Stimulated activated naive CD8-positive, alpha-beta T cell treated with anti-CD3 and anti-CD28 coated beads, Interleukin-15, amount 100 ng/mL, for 72 hours (primary cell): ENCODE measurements around the gene C22orf31.
A peak's percentile ranks its signal among the peaks of the same experiment; 100 is the strongest.
"Not testable (repeated sequence)": the region's sequence is repeated elsewhere in the genome, so short reads cannot be mapped to it uniquely, and the experiment has no call there.

ENCODE experiments used
- ATAC-seq: fragments of 150-1000 bp; cut with Tn5 transposase; 2 replicates; pipeline ENCODE4 v1.10.0; 2021; ENCODE audit warnings: mild to moderate bottlenecking, moderate library complexity
- DNase-seq, 2 donors: peaks; one replicate each; pipeline ENCODE4 v3.0.0; 2021 to 2022
- H3K27ac Mint-ChIP-seq, 2 donors: one replicate each; pipeline ENCODE4 v1.8.0; 2022; ENCODE audit warnings: mild to moderate bottlenecking in 2 of 2, mixed read lengths in 2 of 2, moderate library complexity in 2 of 2
- H3K27me3 Mint-ChIP-seq: one replicate; pipeline ENCODE4 v1.8.0; 2022; ENCODE audit warnings: mixed read lengths
- H3K4me1 Mint-ChIP-seq: one replicate; pipeline ENCODE4 v1.8.0; 2022; ENCODE audit warnings: mild to moderate bottlenecking, mixed read lengths
- H3K4me3 Mint-ChIP-seq, 2 donors: one replicate each; pipeline ENCODE4 v1.8.0; 2022; ENCODE audit warnings: mild to moderate bottlenecking in 2 of 2, mixed read lengths in 2 of 2, moderate library complexity in 1 of 2
- H3K9me3 Mint-ChIP-seq, 2 donors: one replicate each; pipeline ENCODE4 v1.8.0; 2022; ENCODE audit warnings: mixed read lengths in 2 of 2

Gene C22orf31

GRCh38 chr22:29048822-29049654 is 12.6 kb downstream of the C22orf31 start:
- Mint-ChIP-seq H3K4me3 (no peak overlapping the region), H3K27ac (no peak overlapping the region), H3K9me3 (no peaks in the 10 kb centered on the region)

GRCh38 chr22:29044657-29045176 is 16.9 kb downstream of the C22orf31 start:
- DNase-seq, result no peak

More at GRCh38 chr22:29048822-29049654, 12.6 kb downstream of the C22orf31 start:
- Mint-ChIP-seq H3K4me1 (no peaks in the 10 kb centered on the region), H3K27me3 (no peaks in the 10 kb centered on the region)
- ATAC-seq (no peak), DNase-seq (no peak)

GRCh38 chr22:29043906-29044575 is 17.6 kb downstream of the C22orf31 start:
- ATAC-seq, result no peak
- Mint-ChIP-seq H3K4me1 (no peaks in the 10 kb centered on the region), H3K27ac (no peak overlapping the region), H3K4me3 (no peak overlapping the region), H3K27me3 (peaks cover 20% of the 10 kb centered on the region), H3K9me3 (no peaks in the 10 kb centered on the region)
- DNase-seq, result no peak

More at GRCh38 chr22:29044657-29045176, 16.9 kb downstream of the C22orf31 start:
- Mint-ChIP-seq H3K4me3 (no peak overlapping the region), H3K9me3 (no peaks in the 10 kb centered on the region), H3K4me1 (no peaks in the 10 kb centered on the region), H3K27me3 (peaks cover 13% of the 10 kb centered on the region), H3K27ac (no peak overlapping the region)
- ATAC-seq, result no peak

DNA sequence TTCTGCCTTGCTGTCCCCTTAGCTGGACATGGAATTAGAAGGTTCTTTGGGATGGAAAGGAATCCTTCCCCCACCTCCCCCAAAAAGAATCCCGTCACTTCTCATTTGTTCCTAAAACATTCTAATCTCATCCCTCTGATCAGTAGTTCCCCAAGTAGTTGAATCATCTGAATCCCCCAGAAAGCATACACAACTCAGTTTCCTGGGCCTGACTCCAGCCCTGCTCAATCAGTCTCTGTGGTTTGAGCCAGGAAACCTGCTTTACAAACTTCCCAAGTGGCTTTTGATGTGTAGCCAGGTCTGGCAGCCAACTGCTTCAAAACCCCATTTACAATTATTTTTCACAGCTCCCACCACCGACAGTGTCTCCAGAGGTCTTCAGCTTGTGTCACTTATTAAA is 20.2 kb downstream of the C22orf31 start:
- DNase-seq (no peak), ATAC-seq (no peak)

DNA sequence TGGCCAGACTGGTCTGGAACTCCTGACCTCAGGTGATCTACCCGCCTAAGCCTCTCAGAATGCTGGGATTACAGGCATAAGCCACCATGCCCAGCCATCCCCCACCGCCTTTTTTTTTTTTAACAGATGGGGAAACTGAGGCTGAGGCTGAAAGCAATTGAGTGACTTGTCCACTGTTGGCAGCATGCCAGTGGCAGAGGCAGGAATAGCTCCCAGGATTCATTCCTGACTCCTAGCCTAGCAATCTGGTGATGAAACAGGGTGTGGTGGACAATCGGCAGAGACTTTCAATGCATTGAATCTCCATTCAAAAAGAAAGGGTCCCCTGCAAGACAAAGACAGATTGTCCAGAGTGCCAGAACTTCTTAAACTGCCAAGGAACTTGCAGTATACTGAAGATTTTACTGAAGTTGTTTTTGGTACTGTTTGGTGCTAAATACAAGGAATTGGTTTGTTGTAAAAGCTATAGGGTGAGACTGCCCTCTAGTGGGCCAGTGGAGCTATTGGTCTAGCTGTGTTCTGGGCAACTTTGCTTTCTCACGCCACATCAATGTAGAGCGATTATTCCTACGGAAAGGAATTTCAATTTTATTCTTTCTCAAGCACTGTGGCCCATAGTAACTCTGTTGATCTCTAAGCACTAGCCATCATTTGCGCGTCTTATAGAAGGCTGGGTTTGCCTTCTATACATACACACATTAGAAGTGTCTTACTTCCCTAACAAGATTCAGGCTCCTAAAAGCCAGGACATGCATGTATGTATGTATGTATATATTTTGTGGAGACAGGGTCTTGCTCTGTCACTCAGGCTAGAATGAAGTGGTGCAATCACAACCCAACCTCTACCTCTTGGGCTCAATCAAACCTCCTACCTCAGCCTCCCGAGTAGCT is 21.0 kb downstream of the C22orf31 start:
- peak; percentile 43 to 61 for DNase-seq
- Mint-ChIP-seq H3K27me3 (peaks cover 22% of the 10 kb centered on the region), H3K27ac (no peak overlapping the region), H3K9me3 (no peaks in the 10 kb centered on the region), H3K4me1 (no peaks in the 10 kb centered on the region), H3K4me3 (no peak overlapping the region)
- peak; percentile 67 for ATAC-seq

More for the DNA sequence above, 20.2 kb downstream of the C22orf31 start:
- Mint-ChIP-seq H3K9me3 (no peaks in the 10 kb centered on the region), H3K27me3 (peaks cover 22% of the 10 kb centered on the region), H3K27ac (no peak overlapping the region), H3K4me1 (no peaks in the 10 kb centered on the region), H3K4me3 (no peak overlapping the region)

DNA sequence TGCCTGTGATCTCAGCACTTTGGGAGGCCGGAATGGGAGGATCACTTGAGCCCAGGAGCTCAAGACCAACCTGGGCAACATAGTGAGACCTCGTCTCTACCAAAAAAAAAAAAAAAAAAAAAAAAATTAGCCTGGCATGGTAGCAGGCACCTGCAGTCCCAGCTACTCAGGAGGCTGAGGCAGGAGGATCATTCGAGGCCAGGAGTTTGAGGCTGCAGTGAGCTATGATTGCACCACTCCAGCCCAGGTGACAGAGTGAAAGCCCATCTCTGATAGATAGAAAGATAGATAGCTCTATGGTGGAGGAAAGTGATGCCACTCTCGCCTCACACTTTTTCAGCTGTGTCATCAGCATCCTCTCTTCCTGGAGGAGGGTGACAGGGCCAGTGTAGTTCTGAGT is 21.9 kb downstream of the C22orf31 start:
- H3K4me1 Mint-ChIP-seq, H3K9me3 Mint-ChIP-seq, H3K4me3 Mint-ChIP-seq, H3K27ac Mint-ChIP-seq, DNase-seq: not testable (repeated sequence)
- peaks cover 23% of the 10 kb centered on the region for H3K27me3 Mint-ChIP-seq
- ATAC-seq, result peak; percentile 37

DNA sequence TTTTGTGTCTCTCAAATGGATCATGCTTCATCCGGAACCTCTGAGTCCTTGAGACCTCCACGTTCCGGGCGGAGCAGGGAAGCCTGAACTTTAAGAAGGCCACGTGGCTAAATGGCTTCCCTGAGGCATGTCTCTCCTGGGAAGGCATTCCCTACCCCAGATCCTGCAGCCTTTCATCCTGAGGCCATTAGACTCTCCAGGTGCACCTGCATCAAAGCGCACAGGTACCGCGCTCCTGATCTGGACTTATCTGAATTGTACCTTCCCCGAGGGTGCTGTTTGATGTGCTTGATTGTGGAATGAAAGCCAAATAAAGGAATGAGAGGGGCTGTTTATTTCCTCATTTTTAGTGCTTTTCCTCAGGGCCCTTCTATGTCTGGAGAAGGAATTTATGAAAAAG is 22.5 kb downstream of the C22orf31 start:
- Mint-ChIP-seq H3K9me3 (no peaks in the 10 kb centered on the region), H3K4me1 (no peaks in the 10 kb centered on the region), H3K27ac (no peak overlapping the region), H3K27me3 (peaks cover 28% of the 10 kb centered on the region), H3K4me3 (no peak overlapping the region)
- DNase-seq, result no peak
- no peak for ATAC-seq

GRCh38 chr22:29037340-29037932 is 24.2 kb downstream of the C22orf31 start:
- no peak for ATAC-seq
- peaks cover 45% of the 10 kb centered on the region for H3K27me3 Mint-ChIP-seq
- no peak for DNase-seq
- no peak overlapping the region for H3K4me3 Mint-ChIP-seq
- H3K4me1 Mint-ChIP-seq, result no peaks in the 10 kb centered on the region
- H3K9me3 Mint-ChIP-seq, result no peaks in the 10 kb centered on the region
- H3K27ac Mint-ChIP-seq, result no peak overlapping the region

DNA sequence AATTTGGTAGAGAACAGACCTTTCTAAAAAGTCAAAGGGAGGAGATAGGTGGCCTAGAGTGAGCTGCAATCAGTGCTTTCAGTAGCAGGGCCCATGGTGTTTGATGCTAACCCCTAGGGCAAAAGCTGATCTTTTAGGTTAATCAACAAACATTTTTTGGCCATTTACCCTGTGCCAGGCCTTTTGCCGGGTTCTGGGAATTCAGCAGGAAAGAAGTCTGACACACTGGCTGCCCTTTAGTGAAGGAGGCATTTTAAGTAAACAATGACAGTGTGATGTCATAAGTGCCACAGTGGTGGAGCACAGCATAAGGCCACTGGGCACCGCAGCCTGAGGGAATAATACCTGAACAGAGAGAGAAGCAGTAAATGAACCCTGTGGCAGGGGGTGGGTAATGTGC is 29.0 kb downstream of the C22orf31 start:
- H3K27ac Mint-ChIP-seq, result no peak overlapping the region
- peaks cover 72% of the 10 kb centered on the region for H3K27me3 Mint-ChIP-seq
- H3K4me1 Mint-ChIP-seq, result peaks cover 20% of the 10 kb centered on the region
- no peak for ATAC-seq
- H3K4me3 Mint-ChIP-seq, result no peak overlapping the region
- DNase-seq, result no peak
- no peaks in the 10 kb centered on the region for H3K9me3 Mint-ChIP-seq

- Mint-ChIP-seq H3K27ac (no peak overlapping the region), H3K9me3 (no peaks in the 10 kb centered on the region), H3K4me3 (no peak overlapping the region), H3K4me1 (peaks cover 20% of the 10 kb centered on the region), H3K27me3 (peaks cover 76% of the 10 kb centered on the region)
- ATAC-seq (no peak), DNase-seq (no peak)
These were observed 29.6 kb downstream of the C22orf31 start for GRCh38 chr22:29032014-29032475.

GRCh38 chr22:29031227-29032011 is 30.2 kb downstream of the C22orf31 start:
- peak in 1 of 2 donors; percentile 13 for DNase-seq
- ATAC-seq, result peak; percentile 78
- no peaks in the 10 kb centered on the region for H3K9me3 Mint-ChIP-seq
- peak overlapping the region in 1 of 2 donors; percentile 63 for H3K27ac Mint-ChIP-seq
- peak overlapping the region; percentile 75 to 79 for H3K4me3 Mint-ChIP-seq
- peaks cover 20% of the 10 kb centered on the region for H3K4me1 Mint-ChIP-seq
- H3K27me3 Mint-ChIP-seq, result peaks cover 76% of the 10 kb centered on the region

DNA sequence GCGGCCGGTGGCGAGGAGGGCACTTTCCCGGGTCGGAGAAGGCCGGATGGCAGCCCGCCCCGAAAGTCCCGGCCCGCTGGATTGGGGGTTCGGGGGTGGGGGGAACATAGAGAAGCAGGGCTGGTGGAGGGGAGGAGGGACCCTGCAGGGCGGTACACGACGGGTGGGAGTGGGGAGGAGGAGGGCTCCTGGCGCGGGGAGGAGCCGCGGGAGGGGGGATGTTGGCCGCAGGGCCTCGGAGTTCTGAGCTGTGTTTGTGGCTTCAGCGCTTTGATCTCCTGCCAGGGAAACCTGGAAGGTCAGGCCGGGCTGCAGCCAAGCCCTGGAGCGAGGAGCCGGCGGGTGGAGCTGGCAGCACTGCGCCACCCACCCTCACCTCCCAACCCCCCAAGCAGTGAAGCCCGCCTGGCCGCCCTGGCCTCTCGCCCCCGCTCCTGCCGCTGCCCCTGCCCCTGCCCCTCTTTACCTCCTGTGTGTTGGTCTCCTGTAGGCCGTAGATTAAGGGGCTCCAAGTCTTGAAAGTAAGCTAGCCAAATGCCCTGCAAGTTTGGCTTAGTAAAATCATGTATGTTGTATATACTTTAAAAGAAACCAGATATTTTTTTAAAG is 30.9 kb downstream of the C22orf31 start:
- Mint-ChIP-seq H3K27ac (peak overlapping the region in 1 of 2 donors; percentile 63), H3K4me3 (peak overlapping the region; percentile 75 to 79), H3K4me1 (peaks cover 20% of the 10 kb centered on the region), H3K9me3 (no peaks in the 10 kb centered on the region), H3K27me3 (peaks cover 76% of the 10 kb centered on the region)
- no peak for DNase-seq
- ATAC-seq, result peak; percentile 52

GRCh38 chr22:29030016-29030617 is 31.5 kb downstream of the C22orf31 start:
- Mint-ChIP-seq H3K9me3 (no peaks in the 10 kb centered on the region), H3K27me3 (peaks cover 81% of the 10 kb centered on the region), H3K27ac (no peak overlapping the region), H3K4me1 (peaks cover 20% of the 10 kb centered on the region), H3K4me3 (peak overlapping the region; percentile 75 to 79)
- DNase-seq (no peak), ATAC-seq (peak; percentile 44)
